T-helper 9 cell (primary cell): Measurements from ENCODE around the gene RSPRY1.
A peak's percentile ranks its signal among the peaks of the same experiment; 100 is the strongest.
"Not testable (repeated sequence)": the region's sequence is repeated elsewhere in the genome, so short reads cannot be mapped to it uniquely, and the experiment has no call there.

Experiments used
- DNase-seq: peaks from one replicate; pipeline ENCODE4 v3.0.0-alpha.2; 2020

Gene RSPRY1

GRCh38 chr16:57273826-57274225, 87.7 kb downstream of the RSPRY1 start:
- no peak for DNase-seq

- not testable (repeated sequence) for DNase-seq
Observed at GRCh38 chr16:57275946-57276345, 89.8 kb downstream of the RSPRY1 start.

DNA sequence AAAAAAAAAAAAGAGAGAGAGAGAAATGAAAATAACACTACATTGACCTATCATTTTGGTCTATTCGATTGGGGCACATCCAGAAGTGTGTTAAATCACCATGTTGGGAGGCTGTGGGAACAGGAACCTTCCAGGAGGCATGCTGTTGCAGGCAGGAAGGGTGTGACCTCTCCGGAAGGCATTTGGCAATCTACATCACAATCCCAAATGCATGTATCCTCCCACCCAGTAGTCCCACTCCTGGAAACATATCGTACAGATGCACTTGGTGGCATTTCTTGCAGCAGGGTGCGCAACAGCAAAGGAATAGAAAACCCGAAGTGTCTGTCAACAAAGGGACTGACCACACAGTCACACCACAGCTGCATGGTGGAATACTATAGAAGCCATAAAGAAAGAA, 90.5 kb downstream of the RSPRY1 start:
- DNase-seq, result no peak

GRCh38 chr16:57277586-57277985, 91.5 kb downstream of the RSPRY1 start:
- peak; percentile 55 for DNase-seq

GRCh38 chr16:57278494-57278893, 92.4 kb downstream of the RSPRY1 start:
- no peak for DNase-seq

DNA sequence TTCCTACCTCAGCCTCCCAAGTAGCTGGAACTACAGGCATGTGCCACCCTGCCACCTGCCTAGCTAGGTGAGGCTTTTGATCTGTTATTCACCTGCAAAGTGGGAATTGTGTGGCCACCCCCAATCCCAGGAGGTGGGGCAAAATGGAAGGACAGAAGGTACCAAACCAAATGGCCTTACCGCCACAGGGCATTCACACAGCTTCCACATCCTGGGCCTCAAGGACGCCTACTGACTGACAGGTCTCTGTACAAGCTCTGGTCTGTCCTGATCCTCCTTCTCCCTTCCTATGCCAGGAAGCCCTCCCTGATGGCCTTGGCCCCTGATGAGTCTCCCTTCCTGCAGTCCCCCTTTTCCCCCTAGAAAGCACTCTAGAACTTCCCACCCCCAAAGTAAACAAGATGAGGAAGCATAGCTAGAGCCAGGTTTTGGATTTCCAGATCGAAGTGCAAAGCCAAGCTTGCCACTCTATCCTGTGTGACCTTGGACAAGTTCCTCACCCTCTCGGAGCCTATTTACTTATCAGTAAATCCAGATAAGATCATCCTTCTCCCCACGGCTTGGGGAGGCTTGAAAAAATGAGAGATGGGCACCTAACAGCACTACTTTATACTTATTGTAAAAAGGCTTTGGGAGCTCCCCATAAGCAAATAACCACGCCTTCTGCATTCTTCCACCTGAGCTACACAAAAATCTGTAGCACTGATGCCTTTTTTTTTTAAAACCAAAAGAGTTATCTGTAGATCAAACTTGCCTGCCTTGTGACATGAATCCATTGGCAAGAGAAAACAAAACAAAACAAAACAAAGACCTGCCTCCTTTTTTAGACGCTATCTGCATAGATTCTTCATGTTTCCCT, 93.9 kb downstream of the RSPRY1 start:
- no peak for DNase-seq

DNA sequence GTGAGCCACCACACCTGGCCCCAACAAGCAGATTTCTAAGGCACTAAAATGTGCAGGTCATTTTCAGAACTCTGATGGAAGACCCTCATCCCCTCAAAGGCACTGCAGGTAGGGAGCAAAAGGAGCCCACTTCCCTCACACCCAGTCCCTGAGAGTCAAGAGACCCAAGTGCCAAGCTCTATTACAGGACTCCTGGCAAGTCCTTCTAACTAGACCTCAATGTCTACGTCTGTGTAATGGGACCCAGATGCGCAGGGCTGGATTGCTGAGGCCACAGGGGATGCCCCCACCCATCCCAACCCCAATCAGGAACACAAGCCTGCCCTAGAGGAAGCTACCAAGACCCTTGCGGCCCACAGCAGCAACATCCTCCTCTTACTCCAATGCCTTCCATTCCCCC, 95.7 kb downstream of the RSPRY1 start:
- no peak for DNase-seq

DNA sequence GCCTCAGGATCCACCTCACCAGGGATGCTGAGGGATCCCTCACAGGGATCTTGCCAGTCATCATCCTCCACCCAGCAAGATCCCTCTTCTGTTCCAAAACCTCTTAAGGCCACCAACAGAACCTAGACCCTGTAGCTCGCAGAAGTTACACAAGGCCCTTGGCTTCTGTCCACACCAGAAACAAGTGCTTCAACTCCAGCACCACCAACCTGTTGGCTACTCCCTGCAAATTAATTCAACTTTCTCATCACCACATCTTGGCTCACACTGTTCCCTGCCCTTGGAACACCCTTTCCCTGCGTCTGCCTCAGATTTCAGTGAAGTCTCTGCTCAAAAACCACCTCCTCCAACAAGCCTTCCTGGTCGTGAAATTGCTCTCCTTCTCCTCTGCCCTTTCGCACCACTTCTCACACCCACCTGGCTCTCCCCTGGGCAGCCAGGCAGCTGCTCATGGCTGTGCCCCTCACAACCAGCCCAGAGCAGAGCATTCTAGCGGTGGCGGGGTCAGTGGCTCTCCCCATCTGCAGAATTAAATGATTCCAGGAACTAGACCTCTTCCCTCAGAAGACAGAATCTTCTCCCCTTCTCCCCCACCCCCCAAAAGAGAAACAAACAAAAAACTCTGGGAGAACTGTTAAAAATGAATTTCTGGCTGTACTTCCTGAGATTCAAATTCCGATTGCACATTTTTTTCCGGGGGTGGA, 96.5 kb downstream of the RSPRY1 start:
- DNase-seq, result no peak

GRCh38 chr16:57283214-57283958, 97.3 kb downstream of the RSPRY1 start:
- no peak for DNase-seq

GRCh38 chr16:57283959-57284208, 97.8 kb downstream of the RSPRY1 start:
- no peak for DNase-seq

DNA sequence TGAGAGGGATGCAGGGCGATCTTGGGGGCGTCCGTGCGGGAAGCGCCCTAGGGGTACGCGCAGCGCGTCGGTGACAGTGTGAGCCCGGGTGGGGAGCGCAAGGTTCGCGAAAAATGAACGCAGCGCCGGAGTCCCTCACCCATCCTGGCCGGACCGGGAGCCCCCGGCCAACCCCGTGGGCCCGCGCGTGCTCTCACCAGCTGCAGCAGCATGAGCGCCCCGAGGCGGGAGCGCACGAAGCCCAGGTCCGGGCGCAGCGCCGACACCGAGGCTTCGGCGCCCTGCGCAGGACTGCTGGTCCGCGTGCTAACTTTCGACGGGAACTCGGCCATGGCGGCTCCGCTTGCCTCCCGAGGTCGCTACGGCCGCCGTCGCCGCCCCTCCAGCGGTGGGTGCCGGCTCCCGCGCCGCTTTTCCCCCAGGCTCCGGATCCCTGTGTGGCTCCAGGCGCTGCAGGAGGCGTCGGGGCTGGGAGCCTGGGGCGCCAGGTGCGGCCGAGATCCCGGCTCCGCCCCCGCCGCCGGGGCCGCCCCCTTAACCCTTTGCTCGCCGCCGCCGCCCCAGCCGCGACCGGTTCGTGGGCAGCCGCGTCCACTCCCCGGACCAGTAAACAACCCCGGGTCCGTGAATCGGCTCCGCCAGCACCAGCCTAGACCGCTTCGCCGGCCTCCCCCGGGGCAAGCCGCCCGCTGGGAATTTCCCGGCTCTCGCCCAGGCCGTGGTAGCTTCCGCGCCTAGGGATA, 98.3 kb downstream of the RSPRY1 start, which contains the start of gene PLLP:
TSS of gene PLLP (minus strand) at position 464 of the 743 bp plus-strand sequence. CDS start at position 332, 132 bp downstream.
- DNase-seq, result peak; percentile 34

GRCh38 chr16:57284952-57285363, 98.8 kb downstream of the RSPRY1 start:
- no peak for DNase-seq

- DNase-seq, result no peak
Observed at GRCh38 chr16:57285379-57285778, 99.2 kb downstream of the RSPRY1 start.

DNA sequence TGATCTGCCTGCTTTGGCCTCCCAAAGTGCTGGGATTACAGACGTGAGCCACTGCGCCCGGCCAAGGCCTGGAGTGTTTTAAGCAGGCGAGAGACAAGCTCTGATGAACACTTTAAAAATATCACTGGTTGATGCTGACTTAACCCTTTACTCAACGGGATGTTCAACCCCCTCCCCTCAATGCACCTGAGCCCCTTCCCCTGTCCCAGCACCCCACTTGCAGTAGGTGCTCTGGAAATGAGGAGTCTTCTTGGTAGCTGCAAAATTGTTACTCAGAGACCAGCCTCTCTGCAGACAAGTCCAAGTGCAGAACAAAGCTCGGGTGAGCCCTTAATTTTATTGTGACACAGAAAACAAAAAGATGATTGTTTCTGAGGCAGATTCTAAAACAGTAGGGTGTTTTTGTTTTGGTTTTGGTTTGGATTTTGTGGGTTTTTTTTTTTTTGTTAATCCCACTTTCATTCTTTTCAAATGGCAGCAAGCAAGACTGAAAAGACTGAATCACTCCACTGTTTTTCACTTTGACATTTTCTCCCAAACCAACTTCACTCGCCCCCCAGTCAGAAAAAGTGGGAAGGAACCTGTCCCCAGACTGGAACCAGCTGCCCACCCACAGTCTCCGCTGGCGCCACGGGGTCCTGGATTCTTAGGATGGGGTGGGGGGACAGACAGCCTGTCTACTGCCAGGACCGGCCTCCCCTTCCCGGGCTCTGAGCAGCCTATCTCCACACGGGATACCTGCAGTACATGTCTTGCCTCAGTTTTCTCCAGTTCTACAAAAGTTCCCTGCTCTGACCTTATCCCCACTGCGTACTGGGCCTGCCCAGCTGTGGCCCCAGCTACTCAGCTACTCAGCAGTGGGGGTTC, 103.5 kb downstream of the RSPRY1 start:
- no peak for DNase-seq
